NCI-H524 treated with DMSO at 0.1 percent for 48 hours (cell line): ENCODE results near the gene FLII.

Experiments
- DNase-seq: peaks from one replicate; lab custom pipeline; 2025; lab: John Stamatoyannopoulos, UW

The FLII gene

DNA sequence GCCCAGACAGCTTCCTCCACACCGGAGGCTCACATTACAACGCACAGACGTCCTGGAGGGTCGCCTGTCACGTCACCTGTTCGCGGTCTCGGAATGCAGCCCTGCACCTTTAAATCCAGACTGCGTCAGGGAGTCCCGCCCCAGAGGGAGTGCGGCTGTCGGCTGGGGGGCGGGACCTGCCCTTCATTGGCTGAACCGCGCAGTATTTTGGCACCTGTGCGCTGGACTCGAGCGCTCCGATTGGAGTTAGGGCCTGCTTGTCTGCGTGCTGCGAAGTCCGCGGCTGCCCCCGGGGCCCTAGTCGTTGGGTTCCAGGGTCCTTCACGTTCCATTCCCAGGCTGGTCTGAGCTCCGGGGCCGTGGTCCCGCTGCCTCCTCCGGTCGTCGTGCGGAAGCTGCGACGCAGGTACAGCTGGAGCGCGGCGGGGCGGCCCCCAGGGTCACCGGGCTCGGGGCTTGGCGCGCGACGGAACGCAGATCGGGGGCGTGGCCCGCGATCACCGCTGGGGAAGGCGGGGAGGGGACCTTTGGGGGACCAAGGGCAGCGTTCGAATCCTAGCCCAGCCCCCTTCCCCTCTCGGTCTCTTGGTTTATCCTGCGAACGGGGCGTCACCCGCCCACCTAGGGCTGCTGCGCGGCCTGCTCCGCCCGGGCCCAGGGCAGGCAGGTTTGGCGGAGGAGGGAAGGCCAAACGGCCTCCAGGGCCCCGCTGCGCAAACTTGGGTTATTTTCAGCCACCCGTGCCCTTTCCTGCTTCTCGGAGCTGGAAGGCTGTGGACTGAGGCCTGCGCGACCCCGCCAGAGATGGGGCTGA is 2.0 kb upstream of the FLII start, which contains the start of gene MIEF2:
MIEF2 (plus strand) TSS at position 331 of the 814 bp plus-strand sequence. CDS start 2,059 bp downstream, outside the sequence.
- peak; percentile 74 for DNase-seq

DNA sequence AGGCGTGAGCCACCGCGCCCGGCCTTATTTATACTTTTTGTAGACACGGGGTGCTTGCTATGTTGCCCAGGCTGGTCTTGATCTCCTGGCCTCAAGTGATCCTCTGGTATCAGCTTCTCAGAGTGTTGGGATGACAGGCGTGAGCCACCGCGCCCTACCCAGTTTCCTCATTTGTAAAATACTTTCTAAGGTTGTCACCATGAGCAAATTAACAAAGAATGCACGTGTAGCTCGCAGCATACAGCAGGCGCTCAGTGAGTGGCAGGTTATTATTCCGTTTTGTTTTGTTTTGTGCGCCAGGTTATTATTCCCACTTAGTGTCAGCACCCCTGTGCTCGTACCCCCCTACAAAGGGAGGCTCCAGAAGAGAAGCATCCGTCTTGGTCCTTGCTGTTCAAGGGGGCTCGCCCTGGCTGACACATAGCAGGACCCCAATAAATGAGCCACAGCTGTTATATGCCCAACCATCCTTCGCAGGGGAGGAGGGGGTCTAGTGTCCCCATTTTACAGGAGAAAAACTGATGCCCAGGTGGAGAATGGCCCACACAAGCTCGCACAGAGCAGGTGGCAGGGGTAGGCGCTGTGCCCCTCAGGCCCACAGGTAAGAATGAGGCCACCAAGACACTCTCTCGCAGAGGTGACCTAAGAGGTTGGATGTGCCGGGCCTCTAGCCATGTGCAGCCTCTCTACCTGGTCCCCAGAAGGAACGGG is 1.2 kb upstream of the FLII start:
- no peak for DNase-seq

DNA sequence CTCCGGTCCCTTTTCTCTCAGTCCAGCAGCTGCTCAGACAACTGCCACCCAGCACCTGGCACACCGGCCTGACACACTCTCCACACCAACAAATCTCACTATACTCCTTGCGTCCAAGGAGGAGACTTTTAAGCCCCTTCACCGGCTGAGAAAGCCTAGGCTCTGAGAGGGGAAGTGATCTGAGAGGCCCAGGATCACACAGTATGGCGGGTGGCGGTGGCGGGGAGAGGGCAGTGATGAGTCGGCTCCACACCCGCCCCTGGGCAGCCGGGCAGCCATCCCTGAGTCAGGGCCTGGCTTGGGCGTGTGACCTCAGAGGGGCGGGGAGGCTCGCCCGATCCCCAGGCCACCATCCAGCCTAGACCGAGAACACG is 569 bp downstream of the FLII start:
- DNase-seq, result no peak

DNA sequence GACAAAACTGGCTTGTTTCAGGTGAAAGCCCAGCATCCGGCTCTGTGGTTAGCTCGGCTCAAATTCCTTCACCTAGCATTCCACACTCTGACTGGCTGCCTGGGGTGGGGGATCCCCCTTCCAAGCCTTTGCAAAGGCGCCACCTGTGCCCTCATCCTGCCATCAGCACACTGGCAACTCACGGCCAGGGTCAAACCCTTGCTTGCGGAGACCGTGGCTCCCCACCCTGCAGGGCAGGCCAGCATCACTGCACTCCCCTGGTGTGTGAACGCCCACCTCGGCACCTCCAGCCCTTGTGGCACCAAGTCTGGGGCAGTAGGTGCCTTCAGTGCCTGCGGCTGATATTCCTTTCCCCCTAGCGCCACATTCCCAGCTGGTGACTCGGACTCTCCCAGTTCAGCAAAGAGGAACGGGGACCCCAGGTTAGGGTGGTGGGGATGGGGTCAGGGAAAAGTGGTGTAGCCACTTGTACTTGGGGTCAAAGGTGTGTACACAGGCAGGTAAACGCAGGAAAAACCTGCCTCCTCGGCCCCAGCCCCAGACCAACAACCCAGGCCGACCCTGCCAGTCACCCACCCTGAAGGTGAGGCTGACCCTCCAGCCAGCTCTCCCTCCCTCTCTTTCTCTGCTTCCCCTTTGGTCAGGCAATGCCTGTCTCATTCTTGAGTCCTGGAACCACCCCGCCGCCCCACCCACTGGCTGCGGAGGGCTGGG is 1.1 kb downstream of the FLII start:
- DNase-seq, result no peak

DNA sequence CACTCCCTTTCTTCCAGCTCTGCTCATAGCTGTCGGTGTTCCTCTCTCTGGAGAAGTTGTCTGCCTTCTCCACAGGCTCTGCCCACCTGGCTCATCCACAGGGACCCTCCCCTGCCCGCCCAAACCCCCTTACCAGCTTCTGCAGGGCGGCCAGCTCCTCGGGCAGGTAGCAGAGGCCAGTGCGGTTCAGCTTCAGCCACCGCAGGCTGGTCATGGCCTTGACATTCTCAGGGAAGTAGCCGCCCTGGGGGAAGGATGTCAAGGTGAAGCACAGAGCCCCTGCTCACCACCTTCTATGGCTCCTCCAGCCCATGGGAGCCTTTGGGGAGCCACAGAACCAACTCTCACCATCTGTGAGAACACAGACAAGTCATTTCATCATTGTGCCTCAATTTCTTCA is 1.8 kb downstream of the FLII start:
- no peak for DNase-seq

DNA sequence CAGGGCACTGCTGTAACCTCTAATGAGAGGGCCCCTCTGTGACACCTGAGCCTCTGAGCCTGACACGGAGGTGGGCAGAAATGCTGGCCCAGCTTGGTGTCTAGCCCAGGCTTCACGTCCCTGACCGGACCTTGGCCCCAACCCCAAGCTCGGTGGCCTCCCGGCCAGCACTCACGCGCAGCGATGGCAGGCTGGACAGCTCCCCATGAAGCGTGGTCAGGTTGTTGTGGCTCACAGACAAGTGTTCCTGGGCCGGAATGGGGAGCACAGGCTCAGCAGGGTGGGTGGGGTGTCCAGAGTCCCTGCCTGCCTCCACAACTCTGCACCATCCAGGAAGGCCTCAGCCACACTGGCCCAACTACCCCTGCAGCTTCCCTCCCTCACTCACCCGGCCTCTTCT is 2.2 kb downstream of the FLII start:
- no peak for DNase-seq

DNA sequence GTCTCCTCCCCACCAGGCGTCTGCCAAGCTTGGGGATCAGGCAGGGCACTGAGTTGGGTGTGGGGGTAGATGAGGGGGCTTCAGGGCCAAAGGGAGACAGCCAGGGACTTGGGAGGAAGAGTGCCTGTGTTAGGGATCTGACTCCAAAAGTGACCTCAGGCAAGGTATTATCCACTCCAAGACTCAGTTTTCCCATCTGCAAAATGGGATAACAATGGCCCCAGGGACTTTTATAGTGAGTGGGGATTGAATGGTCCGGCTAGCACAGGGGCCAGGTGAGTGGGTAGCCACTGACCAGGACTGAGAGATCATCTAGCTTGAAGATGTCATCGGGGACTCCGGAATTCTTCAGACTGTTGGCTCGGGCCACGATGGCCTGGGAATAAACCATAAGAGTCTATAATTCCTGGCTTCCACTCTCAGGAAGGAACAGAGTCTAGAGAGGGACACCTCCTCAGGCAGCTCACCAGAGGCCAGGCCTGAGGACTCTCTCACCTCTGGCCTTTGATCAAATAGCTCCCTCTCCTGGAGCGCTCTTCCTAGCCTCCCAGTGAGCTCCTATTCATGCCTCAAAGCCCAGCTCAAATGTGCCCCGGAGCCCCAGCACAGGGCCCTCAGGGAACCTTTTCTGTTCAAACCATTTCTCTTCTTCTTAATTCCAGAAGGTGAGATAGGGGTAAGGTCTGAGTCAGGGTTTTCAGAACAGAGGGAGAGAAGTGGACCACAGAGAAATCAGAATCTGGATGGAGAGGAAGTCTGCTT is 3.5 kb downstream of the FLII start:
- no peak for DNase-seq

DNA sequence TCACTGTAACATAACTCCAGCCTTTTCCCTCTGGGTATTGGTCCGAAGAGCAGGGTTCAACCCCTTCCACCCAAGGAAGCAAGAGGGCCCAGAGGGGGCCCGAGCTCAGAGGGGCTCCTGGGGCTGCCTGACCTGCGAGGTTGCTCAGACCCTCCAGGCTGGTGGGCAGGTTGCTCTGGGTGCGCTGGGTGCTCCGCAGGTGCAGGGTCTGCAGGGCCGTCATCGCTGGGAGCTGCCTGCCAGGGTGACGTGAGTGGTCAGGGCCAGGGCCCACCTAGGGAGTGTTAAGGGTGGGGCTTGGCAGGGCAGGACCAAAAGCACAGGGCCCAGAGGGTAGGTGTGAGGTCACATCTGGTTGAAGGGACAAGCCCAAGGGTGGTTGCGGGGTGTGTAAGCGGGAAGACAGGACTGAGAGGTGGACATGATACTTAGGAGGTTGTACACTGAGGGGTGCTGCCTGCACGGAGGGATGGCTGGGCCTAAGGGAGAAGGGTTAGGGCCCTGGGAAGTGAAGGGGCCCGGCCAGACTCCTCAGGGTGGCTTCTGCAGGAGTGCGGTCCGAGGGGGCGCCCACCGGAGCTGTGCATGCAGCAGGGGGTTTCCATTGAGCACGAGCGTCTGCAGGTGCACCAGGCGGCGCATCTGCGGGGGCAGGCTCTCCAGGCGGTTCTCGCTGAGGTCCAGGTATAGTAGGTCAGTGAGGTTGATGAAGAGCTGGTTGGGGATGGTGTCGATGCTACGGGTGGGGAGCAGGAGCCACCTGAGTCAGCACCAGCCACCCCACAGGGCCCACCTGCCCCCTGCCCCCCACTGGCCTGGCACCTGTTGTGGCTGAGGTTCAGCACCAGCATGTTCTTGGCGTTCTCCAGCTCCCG is 4.4 kb downstream of the FLII start:
- DNase-seq, result no peak

DNA sequence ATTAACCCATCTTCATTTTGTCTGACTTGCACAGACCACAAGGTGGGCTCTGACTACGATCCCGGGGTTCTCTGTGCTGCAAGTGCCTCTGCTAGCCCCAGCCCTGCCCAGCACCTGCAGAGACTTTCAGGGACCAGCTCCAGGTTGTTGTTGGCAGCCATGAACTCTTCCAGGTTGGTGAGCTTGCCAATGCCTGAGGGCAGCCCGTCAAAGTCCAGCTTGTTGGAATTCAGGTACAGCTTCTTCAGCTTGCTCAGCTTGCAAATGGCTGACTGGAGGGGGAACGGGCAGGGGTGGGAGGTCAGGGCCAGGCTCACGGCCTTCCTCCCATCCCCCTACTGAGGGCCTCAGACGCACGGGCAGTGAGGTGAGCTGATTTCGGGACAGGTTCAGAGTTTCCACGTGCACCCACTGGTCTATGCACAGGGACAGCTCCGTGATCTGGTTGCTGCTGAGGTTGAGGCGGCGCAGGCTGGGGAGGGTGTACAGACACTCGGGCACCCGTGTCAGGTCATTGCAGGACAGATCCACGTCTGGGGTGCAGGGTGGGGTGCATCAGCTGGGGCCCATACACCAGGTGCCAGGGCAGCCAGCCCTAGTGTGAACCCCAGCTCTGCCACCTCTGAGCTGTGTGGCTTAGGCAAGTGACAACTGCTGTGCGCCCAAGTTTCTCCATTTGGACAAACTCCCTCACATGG is 5.2 kb downstream of the FLII start:
- DNase-seq, result no peak

DNA sequence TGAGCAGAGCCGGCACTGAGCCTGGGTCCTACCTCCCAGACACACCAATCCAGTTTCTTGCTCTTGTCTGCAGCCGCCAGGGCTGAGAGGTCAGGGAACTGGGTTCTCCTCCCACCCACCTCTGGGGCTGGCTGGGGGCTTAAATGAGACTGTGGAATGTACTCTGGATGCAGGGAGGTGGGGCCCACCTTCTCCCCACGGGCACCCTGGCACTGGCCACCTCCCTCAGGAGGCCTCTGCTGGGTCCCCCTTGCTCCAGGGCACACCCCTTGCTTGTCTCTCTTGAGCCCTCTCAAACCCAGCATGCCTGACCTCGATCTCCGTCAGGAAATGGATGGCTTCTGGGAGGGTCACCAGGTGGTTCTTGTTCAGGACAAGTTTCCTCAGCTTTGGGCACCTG is 6.4 kb downstream of the FLII start:
- DNase-seq, result no peak

DNA sequence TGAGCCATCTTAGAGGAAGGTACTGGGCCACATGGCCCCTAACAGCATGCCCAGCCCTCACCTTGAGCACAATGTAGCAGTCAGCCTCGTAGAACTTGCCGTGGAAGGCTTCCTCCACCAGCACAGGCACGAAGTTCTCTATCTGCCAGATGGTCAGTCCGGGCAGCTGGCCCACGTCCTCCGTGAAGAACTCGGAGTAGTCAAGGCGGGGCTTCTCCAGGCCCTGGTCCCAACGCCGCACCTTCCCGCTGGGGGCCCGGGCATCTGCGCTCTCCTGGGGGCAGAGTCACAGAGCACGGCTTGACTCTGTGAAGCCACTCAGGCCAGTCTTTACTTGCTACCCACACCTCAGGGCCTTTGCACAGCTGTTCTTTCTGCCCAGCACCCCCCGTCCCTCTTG is 7.3 kb downstream of the FLII start:
- DNase-seq, result no peak

DNA sequence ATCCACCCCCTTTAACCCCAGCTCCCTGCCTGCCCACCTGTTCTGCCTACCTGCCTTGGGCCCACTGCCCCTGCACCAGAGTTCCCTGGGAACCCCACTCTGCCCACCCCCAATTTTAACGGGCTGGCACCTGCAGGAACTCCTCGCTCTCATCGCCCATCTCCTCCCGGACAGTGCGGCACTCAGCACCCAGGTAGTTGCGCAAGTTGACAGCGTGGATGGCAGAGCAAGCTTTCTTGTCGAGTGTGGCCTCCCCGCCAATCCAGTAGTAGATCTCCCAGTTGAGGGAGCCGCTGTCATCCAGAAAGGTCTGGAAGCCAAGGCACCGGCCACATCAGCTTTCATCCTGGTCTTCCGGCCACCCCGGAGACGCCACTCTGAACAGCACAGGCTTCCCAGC is 7.8 kb downstream of the FLII start:
- DNase-seq, result no peak

DNA sequence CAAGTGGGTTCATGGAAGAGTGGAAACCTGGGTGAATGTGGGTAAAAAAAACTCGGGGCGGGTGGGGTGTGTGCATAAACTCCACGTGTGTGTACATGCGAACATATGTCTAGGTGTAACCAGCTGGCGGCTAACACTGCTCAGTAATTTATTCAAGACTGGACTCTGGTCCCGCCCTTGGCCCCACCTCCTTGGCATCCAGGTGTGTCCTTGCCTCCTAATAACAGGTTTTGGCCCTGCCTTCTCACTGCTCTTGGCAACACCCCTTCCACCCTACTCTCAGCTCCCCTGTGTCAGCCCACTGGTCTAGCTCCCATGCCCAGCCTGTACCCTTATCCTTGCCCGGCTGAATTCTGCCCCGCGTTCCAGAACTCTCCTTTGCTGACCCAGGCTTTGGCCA is 8.3 kb downstream of the FLII start:
- DNase-seq, result no peak

DNA sequence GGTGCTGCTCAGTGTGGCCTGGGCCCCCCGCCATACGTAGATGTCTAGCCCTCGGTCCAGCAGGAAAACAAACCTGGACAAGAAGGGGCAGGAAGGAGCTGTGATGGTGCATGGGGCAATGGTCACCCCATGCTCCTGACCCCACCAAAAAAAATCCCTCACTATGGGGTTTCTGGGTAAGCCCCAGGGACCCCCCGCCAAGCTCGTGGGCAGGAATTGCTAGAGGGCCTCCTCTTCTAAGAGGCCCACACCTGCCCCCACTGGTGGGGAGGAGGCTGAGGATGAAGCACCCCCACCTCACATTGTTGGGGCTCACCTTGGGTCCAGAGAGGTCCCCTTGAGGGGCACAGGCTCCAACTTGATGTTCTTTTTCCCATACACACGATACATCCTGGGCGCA is 9.7 kb downstream of the FLII start:
- DNase-seq, result no peak

DNA sequence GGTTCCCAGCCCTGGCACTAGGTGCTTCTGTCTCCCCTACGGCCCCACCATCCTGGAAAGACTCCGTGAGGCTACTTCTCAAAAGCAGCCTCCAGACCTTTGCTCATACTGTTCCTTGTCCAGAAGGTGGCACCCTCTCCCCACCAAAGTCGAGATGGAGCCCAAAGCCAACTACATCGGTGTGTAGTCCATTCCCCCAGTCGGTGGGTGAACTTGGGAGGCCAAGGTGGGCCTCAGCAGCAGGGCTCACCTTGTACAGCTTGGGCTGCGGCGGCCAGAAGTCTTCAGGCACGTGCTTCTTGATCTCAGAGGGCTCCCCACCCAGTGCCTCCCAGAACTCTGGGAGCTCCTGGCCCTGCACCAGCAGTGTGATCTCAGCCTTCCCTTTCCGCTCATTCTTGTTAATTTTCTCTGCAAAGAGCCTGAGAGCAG is 10.2 kb downstream of the FLII start:
- DNase-seq, result no peak

DNA sequence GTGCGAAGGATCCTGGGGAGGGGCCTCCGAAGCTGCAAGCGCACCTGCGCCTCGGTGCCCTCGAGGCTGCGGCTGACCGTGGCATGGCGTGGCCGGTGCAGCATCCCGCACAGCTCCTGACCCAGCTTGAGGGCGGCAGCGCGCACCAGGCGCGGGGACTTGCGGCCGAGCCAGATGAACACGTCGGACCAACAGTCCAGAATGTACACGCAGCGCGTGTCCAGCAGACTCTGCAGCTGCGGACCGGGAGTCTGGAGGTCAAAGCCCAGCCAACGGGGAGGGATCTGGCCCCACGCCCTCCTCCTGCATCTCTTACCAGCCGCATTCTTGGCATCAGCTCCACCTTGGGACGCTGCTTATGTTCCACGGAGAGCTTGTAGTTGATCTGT is 10.9 kb downstream of the FLII start:
- DNase-seq, result no peak

DNA sequence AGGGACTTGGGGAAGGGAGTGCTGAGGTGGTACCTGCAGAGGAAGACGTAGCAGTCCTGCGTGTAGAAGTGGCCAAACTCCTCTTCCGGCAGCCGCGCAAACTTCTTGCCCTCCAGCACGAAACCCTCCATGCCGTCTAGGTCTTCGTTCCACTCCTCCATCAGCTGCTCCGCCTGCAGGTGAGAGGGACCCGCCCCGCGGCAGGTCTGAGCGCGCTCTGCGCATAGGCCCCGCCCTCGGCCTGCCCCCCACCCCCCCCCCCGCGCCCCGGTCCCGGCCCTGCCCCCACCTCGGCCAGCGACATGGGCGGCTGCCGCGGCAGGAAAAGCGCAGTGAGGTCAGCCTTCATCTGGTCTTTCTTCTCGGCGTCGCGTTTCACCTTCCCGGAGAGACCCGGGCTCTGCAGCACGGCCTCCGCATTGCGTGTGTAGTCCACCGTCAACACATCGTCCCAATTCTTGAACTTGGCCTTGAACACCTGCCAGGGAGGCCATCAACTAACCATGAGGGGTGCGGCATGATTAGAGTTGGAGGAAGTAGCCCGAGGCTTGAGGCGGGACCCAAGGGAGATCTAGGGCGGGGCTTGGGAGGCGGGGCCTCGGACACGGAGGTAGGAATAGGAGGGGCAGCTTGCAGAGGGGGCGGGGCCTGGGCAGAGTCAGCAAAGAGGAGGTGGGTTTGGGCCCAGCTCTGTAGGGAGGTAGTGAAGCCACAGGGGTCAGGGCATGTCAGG is 11.5 kb downstream of the FLII start:
- DNase-seq, result no peak

DNA sequence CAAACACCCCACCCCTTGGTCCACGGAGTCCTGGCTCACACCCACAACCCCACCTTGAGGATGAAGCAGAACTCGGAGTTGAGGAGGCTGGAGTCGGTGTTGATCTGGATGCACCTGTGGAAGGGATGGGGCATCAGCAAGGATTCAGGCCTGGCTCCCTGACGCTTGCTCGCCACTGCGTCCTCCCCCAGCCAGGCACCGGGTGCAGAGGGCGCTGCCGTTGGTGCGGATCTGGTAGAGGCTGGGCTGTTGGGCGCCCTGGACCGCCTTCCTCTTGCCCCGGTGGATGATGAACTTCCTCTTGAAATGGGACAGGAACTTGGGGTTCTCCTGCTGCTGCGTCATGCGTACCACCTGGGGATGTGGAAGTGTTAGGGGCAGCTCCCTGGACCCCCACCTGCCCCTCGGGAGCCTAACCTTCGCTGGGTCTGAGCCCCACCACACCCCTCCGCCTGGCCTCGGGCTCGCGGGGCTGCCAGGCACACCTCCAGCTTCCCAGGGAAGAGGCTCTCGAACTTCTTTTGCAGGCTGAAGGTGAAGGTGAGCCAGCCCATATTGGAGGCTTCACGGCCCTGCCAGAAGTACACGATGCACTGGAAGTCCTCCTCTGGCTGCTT is 12.3 kb downstream of the FLII start:
- DNase-seq, result no peak

DNA sequence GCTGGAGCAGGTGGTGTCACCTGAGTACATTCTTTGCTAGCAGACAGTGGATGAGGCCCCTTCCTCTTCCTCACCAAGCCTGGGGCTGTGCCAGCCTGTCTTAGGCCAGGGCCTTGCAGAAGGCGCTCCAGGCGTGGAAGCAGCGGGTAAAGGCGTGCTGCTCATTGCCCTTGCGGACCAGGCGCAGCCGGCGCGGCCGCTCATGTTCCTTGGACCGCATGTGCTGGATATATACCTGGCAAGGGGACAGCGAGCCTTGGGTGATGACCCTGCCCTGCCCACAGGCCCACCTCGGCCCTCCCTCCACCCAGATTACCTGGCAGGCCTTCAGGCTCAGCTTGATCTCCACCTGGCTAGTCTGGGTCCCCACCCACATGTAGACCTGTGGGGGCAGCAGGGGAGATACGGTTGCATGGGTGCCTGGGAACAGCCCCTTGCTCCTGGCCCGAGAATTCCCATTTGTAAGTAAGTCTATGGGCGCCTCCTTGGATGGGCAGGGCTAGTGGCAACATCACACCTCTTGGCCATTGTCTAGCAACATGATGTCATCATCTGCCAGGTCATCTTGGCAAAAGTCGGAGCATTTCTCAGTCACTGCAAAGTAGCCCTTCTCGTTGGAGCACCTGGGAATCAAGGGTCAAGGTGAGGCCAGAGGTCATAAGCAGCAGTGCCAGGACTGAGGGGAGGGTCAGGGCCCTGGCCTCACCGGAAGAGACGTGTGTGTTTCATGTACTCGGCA is 13.3 kb downstream of the FLII start:
- DNase-seq, result no peak
